Measurements from ENCODE around the gene PKN3.

- TF ChIP-seq, protein P1, sequence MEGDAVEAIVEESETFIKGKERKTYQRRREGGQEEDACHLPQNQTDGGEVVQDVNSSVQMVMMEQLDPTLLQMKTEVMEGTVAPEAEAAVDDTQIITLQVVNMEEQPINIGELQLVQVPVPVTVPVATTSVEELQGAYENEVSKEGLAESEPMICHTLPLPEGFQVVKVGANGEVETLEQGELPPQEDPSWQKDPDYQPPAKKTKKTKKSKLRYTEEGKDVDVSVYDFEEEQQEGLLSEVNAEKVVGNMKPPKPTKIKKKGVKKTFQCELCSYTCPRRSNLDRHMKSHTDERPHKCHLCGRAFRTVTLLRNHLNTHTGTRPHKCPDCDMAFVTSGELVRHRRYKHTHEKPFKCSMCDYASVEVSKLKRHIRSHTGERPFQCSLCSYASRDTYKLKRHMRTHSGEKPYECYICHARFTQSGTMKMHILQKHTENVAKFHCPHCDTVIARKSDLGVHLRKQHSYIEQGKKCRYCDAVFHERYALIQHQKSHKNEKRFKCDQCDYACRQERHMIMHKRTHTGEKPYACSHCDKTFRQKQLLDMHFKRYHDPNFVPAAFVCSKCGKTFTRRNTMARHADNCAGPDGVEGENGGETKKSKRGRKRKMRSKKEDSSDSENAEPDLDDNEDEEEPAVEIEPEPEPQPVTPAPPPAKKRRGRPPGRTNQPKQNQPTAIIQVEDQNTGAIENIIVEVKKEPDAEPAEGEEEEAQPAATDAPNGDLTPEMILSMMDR (conservative IDR thresholded peaks at IDR 0.05; ENCODE audit: low read depth, low read length), result no peak
- TF ChIP-seq EZH2 (IDR thresholded peaks at IDR 0.05; ENCODE audit: low read length, unreplicated experiment), result no peak
These were observed 18.7 kb downstream of the PKN3 start for GRCh38 chr9:128720841-128721486.
